ENCODE measurements around the gene PIP5K1B. TPM values are rescaled to one million over a fixed set of nuclear protein-coding genes. Genes with fewer than 3 reads are reported as not detected.

The PIP5K1B gene
- total RNA-seq, 1 donor from 2014 or later: 71.9 TPM

GRCh38 chr9:68805890-68806517 is 101.0 kb downstream of the PIP5K1B start:
- intact Hi-C loops (cut with micrococcal nuclease): no loop called here
- Histone ChIP-seq H3K27ac (replicated peaks) (peak overlapping the region; percentile 94), H3K4me1 (peaks cover 64% of the 10 kb centered on the region)

DNA sequence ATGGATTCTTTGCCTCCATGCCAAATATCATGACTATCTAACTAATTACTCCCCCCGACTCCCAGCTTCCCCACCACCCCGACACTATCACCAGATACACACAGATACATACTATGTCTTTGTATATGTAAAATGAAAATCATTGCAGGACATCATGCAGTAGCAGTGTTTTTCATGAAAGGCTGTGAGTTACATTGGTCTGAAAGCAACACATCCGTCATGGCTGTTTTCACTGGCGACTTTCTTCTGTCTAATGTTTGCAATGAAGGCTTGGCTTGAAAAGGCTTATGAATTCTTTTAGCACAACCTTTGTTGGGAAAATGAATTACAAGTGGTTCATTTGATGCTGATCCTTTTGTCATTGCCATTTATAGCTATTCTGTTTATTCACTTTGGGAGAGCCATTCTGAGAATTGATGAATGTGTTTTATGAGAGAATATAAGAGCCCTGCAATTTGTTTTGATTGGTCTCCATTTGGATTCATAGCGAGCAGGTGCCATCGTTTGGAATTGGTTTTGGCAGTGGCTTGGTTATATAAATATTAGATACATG is 103.4 kb downstream of the PIP5K1B start:
- Histone ChIP-seq H3K36me3 (no peaks in the 10 kb centered on the region), H3K4me1 (peaks cover 84% of the 10 kb centered on the region), H3K9me3 (replicated peaks) (no peaks in the 10 kb centered on the region), H3K4me3 (no peak overlapping the region), H3K27ac (replicated peaks) (peak overlapping the region; percentile 94), H3K27me3 (ENCODE audit: low read depth) (no peaks in the 10 kb centered on the region)
- TF ChIP-seq, protein P1, sequence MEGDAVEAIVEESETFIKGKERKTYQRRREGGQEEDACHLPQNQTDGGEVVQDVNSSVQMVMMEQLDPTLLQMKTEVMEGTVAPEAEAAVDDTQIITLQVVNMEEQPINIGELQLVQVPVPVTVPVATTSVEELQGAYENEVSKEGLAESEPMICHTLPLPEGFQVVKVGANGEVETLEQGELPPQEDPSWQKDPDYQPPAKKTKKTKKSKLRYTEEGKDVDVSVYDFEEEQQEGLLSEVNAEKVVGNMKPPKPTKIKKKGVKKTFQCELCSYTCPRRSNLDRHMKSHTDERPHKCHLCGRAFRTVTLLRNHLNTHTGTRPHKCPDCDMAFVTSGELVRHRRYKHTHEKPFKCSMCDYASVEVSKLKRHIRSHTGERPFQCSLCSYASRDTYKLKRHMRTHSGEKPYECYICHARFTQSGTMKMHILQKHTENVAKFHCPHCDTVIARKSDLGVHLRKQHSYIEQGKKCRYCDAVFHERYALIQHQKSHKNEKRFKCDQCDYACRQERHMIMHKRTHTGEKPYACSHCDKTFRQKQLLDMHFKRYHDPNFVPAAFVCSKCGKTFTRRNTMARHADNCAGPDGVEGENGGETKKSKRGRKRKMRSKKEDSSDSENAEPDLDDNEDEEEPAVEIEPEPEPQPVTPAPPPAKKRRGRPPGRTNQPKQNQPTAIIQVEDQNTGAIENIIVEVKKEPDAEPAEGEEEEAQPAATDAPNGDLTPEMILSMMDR (IDR thresholded peaks at IDR 0.05; ENCODE audit: borderline replicate concordance): no peak
- intact Hi-C loops (cut with micrococcal nuclease): no loop called here
- no peak for DNase-seq

More at GRCh38 chr9:68805890-68806517, 101.0 kb downstream of the PIP5K1B start:
- TF ChIP-seq, protein P1 (IDR thresholded peaks at IDR 0.05; ENCODE audit: borderline replicate concordance): no peak
- DNase-seq: no peak
- no peaks in the 10 kb centered on the region for H3K36me3 ChIP-seq
- no peaks in the 10 kb centered on the region for H3K27me3 ChIP-seq (ENCODE audit: low read depth)
- peak overlapping the region; percentile 22 for H3K4me3 ChIP-seq
- H3K9me3 ChIP-seq (replicated peaks): no peaks in the 10 kb centered on the region

DNA sequence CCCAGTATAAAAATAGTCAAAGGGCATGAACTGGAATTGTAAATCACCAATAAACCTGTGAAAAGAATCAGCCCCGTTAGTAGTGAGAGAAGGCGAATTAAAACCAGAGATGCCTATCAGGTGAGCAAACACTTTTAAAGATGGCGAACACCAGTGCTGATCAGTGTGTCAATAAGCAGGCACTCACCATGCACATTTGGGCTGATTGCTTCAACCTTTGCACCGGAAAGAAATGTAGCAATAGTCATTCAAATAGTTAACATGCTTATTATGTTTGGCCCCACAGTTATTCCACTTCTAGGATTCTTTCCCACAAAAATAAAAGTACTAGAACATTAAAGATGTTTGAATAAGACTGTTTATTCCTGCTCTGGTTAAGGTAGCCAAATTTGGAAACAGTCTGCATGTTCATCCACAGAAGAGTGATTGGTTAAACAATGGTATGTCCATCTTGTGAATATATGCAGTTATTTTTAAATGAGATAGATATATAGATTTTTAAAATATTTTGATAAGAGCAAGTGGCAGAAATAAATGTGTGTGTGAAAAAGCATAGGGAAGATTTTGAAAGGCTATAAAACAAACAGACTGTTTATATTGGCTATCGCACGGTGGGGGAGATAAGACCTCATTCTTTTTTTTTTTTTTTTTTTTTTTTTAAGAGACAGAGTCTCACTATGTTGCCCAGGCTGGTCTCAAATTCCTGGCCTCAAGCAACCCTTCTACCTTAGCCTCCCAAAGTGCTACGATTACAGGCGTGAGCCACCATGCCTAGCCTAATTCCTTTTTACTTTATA is 112.2 kb downstream of the PIP5K1B start:
- H3K4me1 ChIP-seq: peaks cover 25% of the 10 kb centered on the region
- intact Hi-C loops (cut with micrococcal nuclease): no loop called here
- DNase-seq: no peak
- H3K27ac ChIP-seq (replicated peaks): peak overlapping the region; percentile 13
- H3K27me3 ChIP-seq (ENCODE audit: low read depth): no peaks in the 10 kb centered on the region
- H3K4me3 ChIP-seq: no peak overlapping the region
- no peaks in the 10 kb centered on the region for H3K36me3 ChIP-seq
- H3K9me3 ChIP-seq (replicated peaks): no peaks in the 10 kb centered on the region
- TF ChIP-seq, protein P1 (IDR thresholded peaks at IDR 0.05; ENCODE audit: borderline replicate concordance): no peak

GRCh38 chr9:68819065-68819464 is 114.0 kb downstream of the PIP5K1B start:
- Histone ChIP-seq H3K9me3 (replicated peaks) (no peaks in the 10 kb centered on the region), H3K36me3 (no peaks in the 10 kb centered on the region), H3K4me1 (peaks cover 20% of the 10 kb centered on the region), H3K27ac (replicated peaks) (no peak overlapping the region), H3K27me3 (ENCODE audit: low read depth) (no peaks in the 10 kb centered on the region), H3K4me3 (no peak overlapping the region)
- intact Hi-C loops (cut with micrococcal nuclease): no loop called here
- TF ChIP-seq, protein P1 (IDR thresholded peaks at IDR 0.05; ENCODE audit: borderline replicate concordance): no peak
- no peak for DNase-seq

- intact Hi-C loops (cut with micrococcal nuclease): no loop called here
- no peaks in the 10 kb centered on the region for H3K9me3 ChIP-seq (replicated peaks)
- H3K4me1 ChIP-seq: peaks cover 34% of the 10 kb centered on the region
- peak overlapping the region; percentile 73 for H3K27ac ChIP-seq (replicated peaks)
- no peak overlapping the region for H3K4me3 ChIP-seq
- no peaks in the 10 kb centered on the region for H3K36me3 ChIP-seq
- no peaks in the 10 kb centered on the region for H3K27me3 ChIP-seq (ENCODE audit: low read depth)
- DNase-seq: no peak
- TF ChIP-seq, protein P1 (IDR thresholded peaks at IDR 0.05; ENCODE audit: borderline replicate concordance): no peak
Measured at GRCh38 chr9:68821911-68822310, 116.9 kb downstream of the PIP5K1B start.

All from left ventricle myocardium inferior (tissue), 1 donor.